Activated T-helper 1 cell treated with anti-CD3 and anti-CD28 coated beads, Interleukin-12 subunit alpha, Interleukin-12 subunit beta, Interleukin-2, Interleukin-4 antibody, amounts not matched to agents 30 ng/mL and 10 ng/mL and 1 ng/mL, durations not matched to agents 14 hours and 24 hours and 36 hours (primary cell): ENCODE measurements around the gene DGKE. TPM values are rescaled to one million over a fixed set of nuclear protein-coding genes. Genes with fewer than 3 reads are reported as not detected.

ENCODE experiments used
- DNase-seq: peaks from one replicate; pipeline ENCODE4 v3.0.0; 2021; ENCODE audit warnings: low spot score
- H3K27ac Mint-ChIP-seq: one replicate; pipeline ENCODE4 v1.8.0; 2021; ENCODE audit warnings: mild to moderate bottlenecking, mixed read lengths
- H3K27me3 Mint-ChIP-seq: one replicate; pipeline ENCODE4 v1.8.0; 2022; ENCODE audit warnings: mild to moderate bottlenecking, moderate library complexity, mixed read lengths; ENCODE audit not compliant: insufficient read depth
- H3K36me3 Mint-ChIP-seq: one replicate; pipeline ENCODE4 v1.8.0; 2021; ENCODE audit warnings: low read depth, mixed read lengths
- H3K4me1 Mint-ChIP-seq: one replicate; pipeline ENCODE4 v1.8.0; 2021; ENCODE audit warnings: low read depth, mixed read lengths
- H3K4me3 Mint-ChIP-seq: one replicate; pipeline ENCODE4 v1.8.0; 2021; ENCODE audit warnings: mild to moderate bottlenecking, moderate library complexity, mixed read lengths
- H3K9me3 Mint-ChIP-seq: one replicate; pipeline ENCODE4 v1.8.0; 2021; ENCODE audit warnings: mixed read lengths
- intact Hi-C: fragments of 100-400 bp; cut with micrococcal nuclease; formaldehyde crosslinking; loops from one replicate; pipeline ENCODE4 v1.15.1; 2024
- total RNA-seq: library from RNA; stranded (reverse); gene quantifications from 2 replicates; pipeline ENCODE4 v1.2.3, GENCODE V29; 2022

Gene DGKE
- total RNA-seq, 1 donor from 2014 or later: 31.8 TPM

DNA sequence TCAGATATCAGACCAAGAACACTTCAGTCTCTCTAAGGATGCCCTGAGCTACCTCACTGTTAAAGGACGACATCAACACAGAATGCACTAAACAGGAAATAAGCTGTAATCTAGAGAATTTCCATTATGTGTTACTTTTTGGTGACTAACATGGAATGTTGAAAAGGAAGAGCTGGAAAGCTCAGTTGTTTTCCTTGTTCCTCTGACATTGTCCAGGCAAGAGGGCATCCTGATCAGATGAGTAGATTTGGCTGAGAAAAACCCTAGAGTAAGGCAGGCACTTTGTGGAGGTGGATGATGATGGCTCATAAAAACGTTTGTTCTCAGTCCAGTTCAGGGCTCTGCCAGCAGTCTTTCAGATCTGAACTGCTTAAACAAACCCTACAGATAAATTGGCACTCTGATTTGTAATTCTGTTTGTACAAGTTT, 34.0 kb downstream of the DGKE start:
- H3K36me3 Mint-ChIP-seq: peaks cover 19% of the 10 kb centered on the region
- no peaks in the 10 kb centered on the region for H3K9me3 Mint-ChIP-seq
- intact Hi-C loops: no loop called here
- H3K27ac Mint-ChIP-seq: peak overlapping the region; percentile 34
- H3K4me1 Mint-ChIP-seq: peaks cover 11% of the 10 kb centered on the region
- H3K27me3 Mint-ChIP-seq: no peaks in the 10 kb centered on the region
- no peak for DNase-seq
- H3K4me3 Mint-ChIP-seq: no peak overlapping the region

DNA sequence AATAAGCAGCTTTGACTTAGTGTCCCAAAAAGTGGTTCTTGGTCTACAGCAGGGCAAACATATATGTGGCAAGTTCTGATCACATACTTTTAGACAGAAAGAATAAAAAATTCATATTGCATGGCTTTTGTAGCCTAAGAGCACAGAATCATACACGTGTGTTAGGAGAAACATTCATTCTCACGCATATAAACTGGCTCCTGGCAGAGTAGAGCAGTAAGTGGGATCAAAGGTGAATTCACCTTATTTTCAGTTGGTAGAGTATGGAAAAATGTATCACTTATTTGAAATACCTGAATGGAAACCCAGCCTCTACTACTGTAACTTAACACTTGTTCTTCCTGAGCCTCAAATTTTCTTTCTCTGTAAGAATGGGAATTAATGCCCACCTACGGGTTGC, 34.8 kb downstream of the DGKE start:
- no peak for DNase-seq
- Mint-ChIP-seq H3K36me3 (peaks cover 14% of the 10 kb centered on the region), H3K27ac (no peak overlapping the region), H3K9me3 (no peaks in the 10 kb centered on the region), H3K4me1 (peaks cover 11% of the 10 kb centered on the region), H3K27me3 (no peaks in the 10 kb centered on the region), H3K4me3 (no peak overlapping the region)
- intact Hi-C loops: no loop called here

DNA sequence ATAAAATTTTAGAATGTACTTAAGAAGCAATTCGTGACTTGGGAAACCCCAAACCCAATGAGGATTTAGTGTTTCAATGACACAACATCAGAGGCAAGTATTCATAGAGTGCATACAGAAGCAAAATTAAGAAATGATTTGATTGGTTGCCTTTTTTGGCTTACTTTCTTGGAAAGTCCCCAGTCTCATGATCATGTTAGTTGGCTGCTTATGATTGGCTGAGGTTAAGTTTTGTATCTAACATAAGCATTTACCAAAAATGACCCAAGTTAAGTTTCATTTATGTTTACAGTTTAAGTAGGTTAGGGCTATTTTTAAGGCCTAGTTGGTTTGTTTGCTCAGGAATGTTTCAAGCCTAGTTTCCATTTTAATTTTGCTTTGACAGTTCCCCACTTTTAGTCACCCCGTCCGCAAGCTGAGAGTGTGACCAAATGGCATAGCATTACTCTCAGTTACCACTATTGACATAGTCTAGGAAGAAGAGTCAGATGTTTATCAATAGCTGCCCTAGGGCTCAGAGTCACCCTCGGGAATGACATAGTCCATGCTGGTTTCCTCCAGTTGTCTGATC, 36.2 kb downstream of the DGKE start:
- no peak overlapping the region for H3K4me3 Mint-ChIP-seq
- H3K36me3 Mint-ChIP-seq: peaks cover 12% of the 10 kb centered on the region
- peaks cover 11% of the 10 kb centered on the region for H3K4me1 Mint-ChIP-seq
- H3K9me3 Mint-ChIP-seq: no peaks in the 10 kb centered on the region
- intact Hi-C loops: no loop called here
- H3K27ac Mint-ChIP-seq: peak overlapping the region; percentile 52
- H3K27me3 Mint-ChIP-seq: peaks cover 6% of the 10 kb centered on the region
- DNase-seq: no peak

DNA sequence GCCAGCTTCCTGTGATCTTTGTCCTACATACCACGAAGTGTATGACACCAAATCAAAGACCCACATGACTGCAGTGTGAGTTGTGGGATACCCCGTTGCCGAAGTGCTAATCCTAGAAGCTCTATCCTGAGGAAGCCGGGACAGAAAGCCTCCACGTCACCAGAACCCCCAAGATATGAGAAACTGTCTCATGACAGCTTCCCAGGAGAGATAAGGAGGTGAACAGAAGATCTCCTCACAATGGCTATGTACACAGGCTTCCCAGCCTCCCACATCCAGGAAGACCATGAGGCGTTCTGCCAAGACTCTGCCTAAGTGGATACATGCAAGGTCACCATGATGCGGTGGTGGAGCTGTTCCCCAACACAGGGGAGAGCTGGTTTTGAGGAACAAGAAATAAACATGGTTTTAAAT, 42.8 kb downstream of the DGKE start:
- intact Hi-C loops: no loop called here
- Mint-ChIP-seq H3K4me1 (no peaks in the 10 kb centered on the region), H3K27ac (no peak overlapping the region), H3K9me3 (no peaks in the 10 kb centered on the region), H3K27me3 (peaks cover 11% of the 10 kb centered on the region), H3K36me3 (peaks cover 1% of the 10 kb centered on the region), H3K4me3 (no peak overlapping the region)
- no peak for DNase-seq

DNA sequence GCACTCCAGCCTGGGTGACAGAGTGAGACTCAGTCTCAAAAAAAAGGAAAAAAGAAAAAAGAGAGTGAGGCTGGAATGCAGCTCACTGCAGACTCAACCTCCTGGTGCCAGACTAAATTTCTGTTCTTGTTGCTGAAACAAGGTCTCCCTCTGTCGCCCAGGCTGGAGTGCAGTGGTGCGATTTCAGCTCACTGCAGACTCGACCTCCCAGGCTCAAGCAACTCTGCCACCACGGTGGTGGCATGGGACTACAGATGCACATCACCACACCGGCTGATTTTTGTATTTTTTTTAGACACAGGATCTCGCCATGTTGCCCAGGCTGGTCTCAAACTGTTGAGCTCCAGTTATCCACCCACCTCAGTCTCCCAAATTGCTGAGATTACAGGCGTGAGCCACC, 45.3 kb downstream of the DGKE start:
- no peaks in the 10 kb centered on the region for H3K4me1 Mint-ChIP-seq
- no peak overlapping the region for H3K4me3 Mint-ChIP-seq
- H3K9me3 Mint-ChIP-seq: no peaks in the 10 kb centered on the region
- intact Hi-C loops: no loop called here
- no peak overlapping the region for H3K27ac Mint-ChIP-seq
- no peak for DNase-seq
- peaks cover 9% of the 10 kb centered on the region for H3K27me3 Mint-ChIP-seq
- no peaks in the 10 kb centered on the region for H3K36me3 Mint-ChIP-seq

DNA sequence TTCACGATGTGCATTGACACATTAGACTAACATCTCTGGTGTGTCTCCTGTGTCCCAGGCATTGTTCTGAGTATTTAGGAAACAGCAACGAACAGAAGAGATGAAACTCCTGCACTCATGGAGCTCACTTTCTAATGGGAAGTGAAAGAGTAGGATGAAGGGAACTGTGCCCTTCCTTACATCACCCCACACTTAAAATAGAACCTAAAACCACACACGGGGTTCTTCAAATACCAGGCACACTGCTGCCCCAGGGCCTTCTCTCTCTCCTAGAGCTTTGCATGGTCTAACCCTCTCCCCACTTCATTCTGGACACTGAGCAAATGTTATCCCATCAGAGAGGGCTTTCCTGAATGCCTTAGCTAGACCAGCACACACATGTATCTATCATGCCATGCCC, 46.2 kb downstream of the DGKE start:
- no peaks in the 10 kb centered on the region for H3K9me3 Mint-ChIP-seq
- no peak overlapping the region for H3K4me3 Mint-ChIP-seq
- intact Hi-C loops: no loop called here
- H3K27ac Mint-ChIP-seq: no peak overlapping the region
- no peak for DNase-seq
- H3K4me1 Mint-ChIP-seq: peaks cover 2% of the 10 kb centered on the region
- peaks cover 4% of the 10 kb centered on the region for H3K27me3 Mint-ChIP-seq
- no peaks in the 10 kb centered on the region for H3K36me3 Mint-ChIP-seq

DNA sequence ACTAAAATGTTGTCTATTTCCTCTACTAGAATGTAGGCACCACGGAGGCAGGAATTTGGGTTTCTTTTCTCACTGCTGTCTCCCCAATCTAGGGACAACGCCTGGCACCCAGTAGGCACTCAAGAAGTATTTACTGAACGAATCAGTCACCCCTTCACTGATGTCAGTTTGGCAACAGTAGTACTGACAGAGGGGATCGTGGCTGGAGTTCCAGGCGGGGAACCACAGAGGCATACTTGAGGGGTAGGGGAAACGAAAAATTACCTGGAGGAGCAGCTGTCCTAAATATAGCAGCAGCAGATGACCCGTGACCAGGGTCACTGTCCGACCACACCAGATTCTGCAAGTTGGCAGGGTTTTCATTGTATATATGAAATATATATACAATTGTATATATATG, 46.6 kb downstream of the DGKE start:
- no peak for DNase-seq
- intact Hi-C loops: no loop called here
- peaks cover 6% of the 10 kb centered on the region for H3K4me1 Mint-ChIP-seq
- peaks cover 4% of the 10 kb centered on the region for H3K27me3 Mint-ChIP-seq
- no peak overlapping the region for H3K27ac Mint-ChIP-seq
- H3K4me3 Mint-ChIP-seq: no peak overlapping the region
- no peaks in the 10 kb centered on the region for H3K9me3 Mint-ChIP-seq
- H3K36me3 Mint-ChIP-seq: no peaks in the 10 kb centered on the region

DNA sequence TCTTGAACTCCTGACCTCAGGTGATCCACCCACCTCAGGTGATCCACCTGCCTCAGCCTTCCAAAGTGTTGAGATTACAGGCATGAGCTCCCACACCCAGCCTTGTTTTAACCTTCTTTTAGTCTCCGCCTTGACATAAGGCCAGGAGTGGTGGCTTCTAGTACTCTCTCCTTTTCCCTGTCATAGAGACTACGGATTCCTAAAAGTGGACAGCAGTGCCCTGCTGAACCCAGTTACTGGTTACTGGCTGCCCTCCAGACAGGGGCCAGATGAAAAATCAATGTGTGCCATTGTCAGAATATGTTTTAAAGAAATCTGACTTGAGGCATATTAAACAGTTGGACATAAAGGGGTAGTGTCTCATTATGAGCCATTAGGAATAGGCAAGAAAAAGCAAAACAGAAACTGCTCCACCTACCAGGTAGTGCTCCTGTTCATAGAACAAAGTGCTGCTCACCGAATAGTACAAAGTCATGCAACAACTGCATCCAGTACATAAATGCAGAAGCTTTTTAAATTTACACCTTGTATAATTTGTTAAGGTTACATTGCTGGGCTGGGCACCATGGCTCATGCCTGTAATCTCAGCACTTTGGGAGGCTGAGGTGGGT, 47.8 kb downstream of the DGKE start:
- Mint-ChIP-seq H3K9me3 (no peaks in the 10 kb centered on the region), H3K36me3 (peaks cover 4% of the 10 kb centered on the region), H3K27me3 (peaks cover 4% of the 10 kb centered on the region), H3K4me1 (peaks cover 6% of the 10 kb centered on the region), H3K4me3 (no peak overlapping the region), H3K27ac (no peak overlapping the region)
- intact Hi-C loops: no loop called here
- no peak for DNase-seq

DNA sequence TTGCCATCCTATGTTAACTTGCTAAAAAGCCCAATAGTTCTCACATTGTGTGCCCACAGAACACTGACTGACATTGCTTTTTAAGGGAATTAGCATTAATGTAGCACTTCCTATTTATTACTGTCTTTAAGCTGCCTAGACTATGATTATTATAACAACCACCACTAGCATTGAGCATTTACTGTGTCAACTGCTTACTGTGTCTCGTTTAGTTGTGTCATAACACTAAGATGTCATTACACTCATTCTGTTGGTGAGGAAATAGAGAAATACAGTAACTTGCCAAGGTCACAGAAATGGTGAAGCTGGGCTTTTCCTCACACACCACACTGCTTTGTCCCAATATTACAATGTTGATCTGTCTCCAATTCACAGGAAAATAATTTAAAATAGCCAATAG, 49.7 kb downstream of the DGKE start:
- H3K9me3 Mint-ChIP-seq: peaks cover 11% of the 10 kb centered on the region
- no peak for DNase-seq
- H3K27ac Mint-ChIP-seq: no peak overlapping the region
- intact Hi-C loops: no loop called here
- H3K27me3 Mint-ChIP-seq: no peaks in the 10 kb centered on the region
- H3K36me3 Mint-ChIP-seq: peaks cover 20% of the 10 kb centered on the region
- H3K4me1 Mint-ChIP-seq: peaks cover 6% of the 10 kb centered on the region
- H3K4me3 Mint-ChIP-seq: no peak overlapping the region

DNA sequence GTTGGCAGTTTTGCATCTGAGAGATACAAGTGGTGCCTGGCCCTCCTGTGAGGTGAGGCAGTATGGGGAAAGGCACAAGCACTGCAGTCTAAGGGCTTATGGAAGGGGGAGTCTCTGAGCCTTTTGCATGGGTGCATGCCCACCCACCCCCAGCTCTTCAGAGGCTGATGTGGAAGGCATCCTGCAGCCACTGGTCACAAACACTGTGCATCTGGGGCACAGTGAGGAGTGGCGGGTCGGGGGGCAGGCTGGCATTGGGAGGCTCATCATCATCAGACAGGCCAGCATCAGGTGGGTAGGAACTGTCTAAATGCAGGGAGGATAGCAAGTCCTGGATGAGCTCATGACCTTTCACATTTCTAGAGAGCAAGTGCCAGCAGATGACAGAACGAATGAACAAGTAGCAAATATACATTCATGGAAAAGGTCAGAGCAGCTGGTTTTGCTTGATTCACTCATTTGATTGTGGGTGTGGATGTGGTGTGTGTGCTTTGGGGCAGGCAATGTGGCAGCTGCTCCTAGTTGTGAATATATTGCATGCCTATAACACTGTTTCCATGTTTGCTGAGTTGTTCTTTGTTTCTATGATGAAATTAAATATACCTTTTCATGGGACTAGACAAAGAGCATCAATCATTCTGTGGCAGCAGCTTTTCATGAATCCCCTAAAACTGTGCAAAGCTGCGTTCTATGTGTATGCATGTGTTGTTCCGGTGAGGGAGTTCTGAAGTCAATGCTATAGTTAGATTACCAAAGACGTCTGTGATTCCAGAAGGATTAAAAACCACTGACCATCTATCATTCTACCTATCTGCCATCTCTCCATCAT, 50.7 kb downstream of the DGKE start:
- H3K9me3 Mint-ChIP-seq: peaks cover 13% of the 10 kb centered on the region
- DNase-seq: no peak
- no peak overlapping the region for H3K4me3 Mint-ChIP-seq
- H3K4me1 Mint-ChIP-seq: peaks cover 6% of the 10 kb centered on the region
- H3K27ac Mint-ChIP-seq: no peak overlapping the region
- H3K27me3 Mint-ChIP-seq: no peaks in the 10 kb centered on the region
- peaks cover 29% of the 10 kb centered on the region for H3K36me3 Mint-ChIP-seq
- intact Hi-C loops: no loop called here

DNA sequence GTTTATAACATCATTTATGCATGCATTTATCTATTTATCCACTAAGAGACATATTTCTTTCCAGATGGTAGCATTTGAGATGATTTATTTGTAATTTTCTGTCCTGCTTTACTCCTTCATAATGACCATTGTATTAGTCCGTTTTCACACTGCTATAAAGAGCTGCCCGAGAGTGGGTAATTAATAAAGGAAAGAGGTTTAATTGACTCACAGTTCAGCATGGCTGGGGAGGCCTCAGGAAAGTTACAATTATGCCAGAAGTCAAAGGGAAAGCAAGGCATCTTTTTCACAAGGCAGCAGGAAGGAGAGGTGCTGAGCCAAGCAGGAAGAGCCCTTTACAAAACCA, 51.3 kb downstream of the DGKE start:
- H3K27ac Mint-ChIP-seq: no peak overlapping the region
- H3K27me3 Mint-ChIP-seq: no peaks in the 10 kb centered on the region
- H3K9me3 Mint-ChIP-seq: peaks cover 13% of the 10 kb centered on the region
- DNase-seq: no peak
- peaks cover 6% of the 10 kb centered on the region for H3K4me1 Mint-ChIP-seq
- H3K4me3 Mint-ChIP-seq: no peak overlapping the region
- H3K36me3 Mint-ChIP-seq: peaks cover 31% of the 10 kb centered on the region
- intact Hi-C loops: no loop called here

DNA sequence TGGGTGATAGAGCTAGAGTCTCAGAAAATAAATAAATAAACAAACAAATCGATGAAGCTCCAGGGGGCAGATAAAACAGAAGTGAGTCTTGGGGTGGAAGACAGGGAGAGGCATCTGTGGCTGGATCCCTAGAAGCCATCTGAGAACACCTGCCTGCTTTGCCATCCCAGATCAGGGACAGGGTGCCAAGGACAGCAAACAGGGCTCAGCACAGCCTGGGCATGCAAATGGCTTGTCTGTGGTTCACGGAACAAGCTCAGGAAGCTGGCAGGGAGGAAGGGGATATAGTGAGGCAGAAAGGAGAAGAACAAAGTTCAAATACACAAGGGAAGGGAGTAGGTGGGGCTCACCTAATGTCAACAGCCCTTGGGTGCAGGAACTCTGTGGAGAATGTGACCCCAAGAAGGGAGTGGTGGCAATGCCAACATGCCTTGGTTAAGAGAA, 52.4 kb downstream of the DGKE start:
- no peak for DNase-seq
- Mint-ChIP-seq H3K4me1 (peaks cover 6% of the 10 kb centered on the region), H3K27ac (no peak overlapping the region), H3K36me3 (peaks cover 39% of the 10 kb centered on the region), H3K27me3 (no peaks in the 10 kb centered on the region), H3K4me3 (no peak overlapping the region), H3K9me3 (peaks cover 13% of the 10 kb centered on the region)
- intact Hi-C loops: no loop called here

DNA sequence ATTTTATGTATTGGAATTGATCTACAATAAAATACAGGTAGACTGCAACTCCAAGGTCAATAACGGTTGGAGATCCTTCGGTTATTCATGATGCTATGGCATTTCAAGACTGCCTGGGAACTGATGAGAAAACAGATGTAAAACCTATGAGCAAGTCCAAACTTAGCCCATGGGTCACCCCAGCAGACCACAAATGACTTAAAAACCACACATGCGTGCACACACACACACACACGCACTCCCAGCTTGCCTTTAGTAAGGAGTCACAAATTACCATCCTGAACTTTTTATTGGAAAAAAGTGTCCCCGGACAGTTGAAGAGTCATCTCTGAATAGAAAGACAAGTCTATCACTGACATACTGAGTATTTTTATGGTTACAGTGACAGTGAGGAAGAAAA, 53.2 kb downstream of the DGKE start:
- H3K27me3 Mint-ChIP-seq: no peaks in the 10 kb centered on the region
- H3K9me3 Mint-ChIP-seq: peaks cover 13% of the 10 kb centered on the region
- H3K27ac Mint-ChIP-seq: no peak overlapping the region
- H3K36me3 Mint-ChIP-seq: peaks cover 39% of the 10 kb centered on the region
- DNase-seq: no peak
- H3K4me1 Mint-ChIP-seq: peaks cover 6% of the 10 kb centered on the region
- H3K4me3 Mint-ChIP-seq: no peak overlapping the region
- intact Hi-C loops: no loop called here
